Skin epidermis (tissue), 12 donors: Measurements from ENCODE around the gene SLC51B.
"Not testable (repeated sequence)": the region's sequence is repeated elsewhere in the genome, so short reads cannot be mapped to it uniquely, and the experiment has no call there.

Experiments used
- H3K27ac ChIP-seq, 21 experiments: fragments of 200-600 bp; sonication (generic) in 11 of 21; one replicate each; pipeline ENCODE4 v1.5.0; 2020; ENCODE audit warnings: mild to moderate bottlenecking in 3 of 21, inconsistent platforms in 2 of 21, moderate library complexity in 2 of 21
- H3K4me3 ChIP-seq, 7 experiments: fragments of 200-600 bp; sonication (generic) in 2 of 7; one replicate each; pipeline ENCODE4 v1.5.0; 2020; ENCODE audit warnings: inconsistent platforms in 2 of 7, mild to moderate bottlenecking in 2 of 7, moderate library complexity in 1 of 7

The SLC51B gene

DNA sequence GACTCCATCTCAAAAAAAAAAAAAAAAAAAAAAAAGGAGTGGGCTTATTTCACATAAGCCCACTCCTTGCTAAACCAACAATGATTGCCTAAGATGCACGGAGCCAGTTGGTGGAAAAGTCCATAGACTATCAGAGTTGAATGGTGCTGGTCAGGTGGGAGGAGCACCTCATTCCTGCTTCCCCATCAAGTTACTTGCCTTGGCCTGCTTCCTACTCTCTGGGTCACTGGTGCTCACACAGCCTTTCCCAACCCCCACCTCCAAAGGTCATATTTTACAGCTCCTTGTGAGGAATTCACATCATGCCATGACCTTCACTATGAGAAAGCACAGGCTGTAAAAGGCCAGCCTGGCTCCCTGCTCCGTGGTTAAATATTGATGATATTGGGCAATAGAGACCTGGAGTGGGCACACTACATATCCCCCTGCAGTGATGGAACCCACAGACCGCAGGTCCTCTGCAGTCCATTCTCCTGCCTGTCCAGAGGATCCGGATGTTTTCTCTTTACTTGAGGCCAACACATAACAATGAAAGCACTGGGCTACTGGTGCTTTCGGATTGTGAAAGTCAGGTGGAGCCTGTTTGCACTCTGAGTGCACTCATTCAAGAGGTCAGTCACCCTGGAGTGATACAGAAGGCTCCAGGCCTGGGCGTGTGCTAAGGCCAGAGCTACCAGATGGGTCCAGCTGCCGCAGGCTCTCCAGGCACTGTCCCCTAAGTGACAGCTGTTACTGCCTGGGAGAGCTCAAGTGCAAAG, at the start of gene SLC51B:
Gene SLC51B (plus strand): TSS at position 664 of the 758 bp plus-strand sequence. CDS start 4,618 bp downstream, outside the sequence.
- no peak within 1 kb of the TSS for H3K27ac ChIP-seq
- no peak within 1 kb of the TSS for H3K4me3 ChIP-seq

DNA sequence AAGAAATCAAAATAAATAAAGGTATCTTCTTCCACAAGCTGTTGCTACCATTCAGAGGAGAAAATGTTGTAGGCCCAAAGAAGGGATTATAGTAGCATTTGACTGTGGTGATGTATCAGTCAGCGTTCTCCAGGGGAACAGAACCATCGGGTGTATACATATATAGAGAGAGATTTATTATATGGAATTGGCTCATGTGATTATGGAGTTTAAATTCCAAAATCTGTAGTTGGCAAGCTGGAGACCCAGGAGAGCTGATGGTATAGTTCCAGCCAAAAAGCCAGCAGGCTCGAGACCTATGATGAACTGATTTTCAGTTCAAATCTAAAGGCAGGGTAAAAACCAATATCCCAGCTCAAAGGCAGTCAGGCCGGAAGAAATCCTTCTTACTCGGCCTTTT, 48.1 kb upstream of the SLC51B start:
- Histone ChIP-seq H3K4me3 (no peak overlapping the region), H3K27ac (no peak overlapping the region)

DNA sequence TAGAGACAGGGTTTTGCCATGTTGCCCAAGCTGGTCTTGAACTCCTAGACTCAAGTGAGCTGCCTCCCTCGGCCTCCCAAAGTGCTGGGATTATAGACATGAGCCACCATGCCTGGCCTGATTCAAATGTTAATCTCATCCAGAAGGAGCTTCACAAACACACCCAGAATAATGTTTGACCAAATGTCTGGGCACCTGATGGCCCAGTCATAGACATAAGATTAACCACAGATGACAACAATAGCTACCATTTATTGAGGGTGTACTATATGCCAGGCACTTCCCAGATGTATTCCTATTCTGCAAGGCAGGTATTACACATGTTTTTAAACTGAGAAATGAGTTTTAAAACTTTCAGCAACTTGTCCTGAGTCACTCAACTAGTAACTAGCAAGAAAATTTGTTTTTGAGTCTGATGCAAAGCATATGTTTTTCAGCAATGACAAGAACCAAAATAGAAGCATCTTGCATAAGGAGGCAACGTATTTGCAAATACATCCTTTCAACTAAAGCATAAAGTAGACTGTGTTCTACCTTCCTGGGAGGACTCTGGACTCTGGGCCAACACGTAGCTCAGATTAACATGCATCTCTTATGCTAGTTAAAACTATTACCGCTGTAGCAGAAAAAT, 47.3 kb upstream of the SLC51B start:
- Histone ChIP-seq H3K4me3 (no peak overlapping the region), H3K27ac (no peak overlapping the region)

DNA sequence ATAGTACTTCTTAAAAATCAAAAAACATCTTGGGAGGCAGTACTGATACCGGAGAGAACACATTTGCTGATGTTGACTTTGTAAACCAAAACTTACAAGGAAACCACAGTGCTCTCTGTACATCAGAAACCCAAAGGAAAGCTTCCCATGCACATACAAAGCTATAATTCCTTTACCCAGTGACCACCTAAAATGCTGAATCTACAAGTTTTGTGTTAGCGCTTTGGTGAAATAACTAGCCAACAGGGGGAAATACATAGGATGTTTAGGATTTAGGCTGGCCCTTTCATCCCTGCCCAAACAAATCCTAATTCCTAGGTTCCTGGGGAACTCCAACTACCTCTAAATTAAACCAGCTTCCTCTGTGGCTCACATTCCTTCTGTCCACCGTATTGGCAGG, 40.2 kb upstream of the SLC51B start:
- Histone ChIP-seq H3K4me3 (no peak overlapping the region), H3K27ac (no peak overlapping the region)

DNA sequence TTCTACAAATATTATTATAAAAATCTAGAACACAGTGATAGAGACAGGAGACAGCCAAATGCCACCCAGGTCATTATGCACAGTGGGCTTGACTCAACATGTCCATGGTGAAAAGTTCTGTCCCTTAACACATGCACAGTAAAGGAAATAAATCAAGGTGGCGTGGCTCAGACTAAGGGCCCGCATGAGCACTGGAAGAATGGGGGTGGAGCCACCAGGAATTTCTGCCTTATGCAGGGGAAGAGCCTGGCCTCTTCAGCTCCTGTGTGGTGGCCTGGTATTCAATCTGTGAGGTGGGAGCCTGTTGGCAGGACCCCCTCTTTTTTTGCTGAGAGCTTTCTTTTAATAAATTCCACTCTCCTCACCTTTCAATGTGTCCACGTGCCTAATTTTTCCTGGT, 38.3 kb upstream of the SLC51B start:
- Histone ChIP-seq H3K27ac (no peak overlapping the region), H3K4me3 (no peak overlapping the region)

DNA sequence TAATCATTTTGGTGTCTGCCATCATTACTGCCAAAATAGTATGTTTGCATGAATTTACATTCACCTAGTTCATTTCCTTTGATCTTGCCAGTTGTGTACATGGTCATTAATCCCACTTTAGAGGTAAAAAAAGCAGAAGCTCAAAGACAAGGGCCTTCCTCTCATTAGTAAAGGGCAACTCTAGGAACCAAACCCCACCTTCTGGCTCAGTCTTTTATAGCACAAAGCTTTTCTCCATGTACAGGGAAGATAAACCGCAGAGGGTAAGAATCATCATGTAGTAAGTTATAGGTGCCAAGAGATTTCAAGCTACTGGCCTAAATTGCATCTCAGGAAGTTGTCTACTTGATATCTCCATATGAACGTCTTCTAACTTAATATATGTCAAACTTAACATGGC, 36.2 kb upstream of the SLC51B start:
- no peak overlapping the region for H3K27ac ChIP-seq
- H3K4me3 ChIP-seq: no peak overlapping the region

DNA sequence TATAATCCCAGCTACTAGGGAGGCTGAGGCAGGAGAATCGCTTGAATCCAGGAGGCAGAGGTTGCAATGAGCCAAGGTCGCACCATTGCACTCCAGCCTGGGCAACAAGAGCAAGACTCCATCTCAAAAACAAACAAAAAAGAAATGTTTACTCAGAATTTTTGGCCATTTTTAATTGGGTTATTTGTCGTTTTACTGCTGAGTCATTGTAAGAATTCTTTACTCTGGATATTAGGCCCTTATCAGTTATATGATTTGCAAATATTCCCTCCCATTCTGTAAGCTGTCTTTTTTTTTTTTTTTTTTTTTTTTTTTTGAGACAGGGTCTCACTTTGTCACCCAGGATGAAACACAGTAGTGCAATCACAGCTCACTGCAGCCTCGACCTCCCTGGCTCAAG, 34.0 kb upstream of the SLC51B start:
- not testable (repeated sequence) for H3K4me3 ChIP-seq, H3K27ac ChIP-seq

DNA sequence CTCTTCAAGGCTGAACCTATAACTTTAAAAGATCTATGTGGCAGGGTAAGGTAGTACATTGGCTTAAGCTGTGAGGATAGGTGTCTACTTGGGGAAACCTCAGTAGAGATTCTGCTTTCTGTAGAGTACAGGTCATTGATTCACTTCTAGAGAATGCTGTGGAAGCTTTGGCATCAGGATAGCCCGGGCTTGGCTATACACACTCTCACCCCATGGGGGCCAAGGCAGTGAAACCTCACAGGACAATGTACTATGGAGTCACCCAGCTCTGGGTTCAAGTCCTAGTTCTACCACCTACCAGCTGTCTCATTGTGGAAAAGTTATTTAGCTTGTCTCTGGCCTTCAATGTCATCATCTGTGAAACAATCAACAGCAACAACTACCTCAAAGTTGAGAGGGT, 24.8 kb upstream of the SLC51B start:
- Histone ChIP-seq H3K4me3 (no peak overlapping the region), H3K27ac (no peak overlapping the region)

DNA sequence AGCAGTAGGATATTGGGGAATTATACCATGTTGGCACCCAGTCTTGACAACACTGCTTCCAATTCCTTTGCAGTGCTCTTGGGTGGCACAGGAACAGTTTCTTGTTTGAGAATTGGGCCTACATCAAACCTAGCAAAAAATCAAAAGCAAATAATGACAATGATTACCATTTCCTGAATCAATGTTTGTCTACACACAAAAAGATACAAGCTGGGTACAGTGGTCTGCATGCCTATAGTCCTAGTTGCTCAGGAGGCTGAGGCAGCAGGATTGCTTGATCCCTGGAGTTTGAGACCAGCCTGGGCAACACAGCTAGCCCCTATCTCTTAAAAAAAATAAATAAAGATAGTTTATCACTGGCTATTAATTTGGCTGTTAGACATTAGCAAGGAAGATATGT, 23.7 kb upstream of the SLC51B start:
- H3K27ac ChIP-seq: no peak overlapping the region
- no peak overlapping the region for H3K4me3 ChIP-seq

DNA sequence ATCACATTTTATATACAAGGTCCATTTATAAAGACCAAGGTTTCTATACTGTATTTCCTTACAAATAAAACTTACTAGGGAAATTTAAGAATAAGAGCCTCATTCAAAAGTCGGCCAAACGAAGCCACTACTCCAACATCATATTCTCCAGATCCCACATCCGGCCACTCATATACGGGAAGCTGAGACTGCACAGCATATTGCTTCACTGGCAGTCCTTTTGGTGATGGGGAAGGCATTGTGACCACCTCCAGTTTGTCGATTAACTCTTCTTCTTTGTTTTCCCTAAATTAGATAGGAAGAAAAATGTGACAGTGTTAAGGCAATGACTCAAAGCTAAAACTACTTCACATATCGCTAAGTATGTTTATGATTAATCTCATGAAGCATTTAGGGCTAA, 18.4 kb upstream of the SLC51B start:
- no peak overlapping the region for H3K27ac ChIP-seq

DNA sequence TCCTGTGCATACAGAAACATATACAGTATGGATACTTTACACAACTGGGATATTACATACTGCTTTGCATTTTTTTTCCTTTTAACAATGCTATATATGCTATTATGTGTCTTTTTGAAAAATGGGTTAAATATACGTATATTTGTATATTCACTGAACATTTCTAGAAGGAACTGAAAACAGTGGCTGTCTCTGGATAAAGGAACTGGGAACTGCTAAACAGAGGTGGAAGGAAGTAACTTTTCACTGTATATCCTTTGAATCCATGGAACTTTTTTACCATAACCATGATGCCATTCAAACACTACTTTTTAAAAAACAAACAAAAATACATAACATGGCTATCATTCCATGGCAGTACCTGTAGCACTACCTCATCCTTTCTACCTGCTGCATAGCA, 17.6 kb upstream of the SLC51B start:
- Histone ChIP-seq H3K27ac (peak overlapping the region in 2 of 21 experiments; percentile 83 to 90), H3K4me3 (no peak overlapping the region)

More for the DNA sequence above, 18.4 kb upstream of the SLC51B start:
- H3K4me3 ChIP-seq: no peak overlapping the region

DNA sequence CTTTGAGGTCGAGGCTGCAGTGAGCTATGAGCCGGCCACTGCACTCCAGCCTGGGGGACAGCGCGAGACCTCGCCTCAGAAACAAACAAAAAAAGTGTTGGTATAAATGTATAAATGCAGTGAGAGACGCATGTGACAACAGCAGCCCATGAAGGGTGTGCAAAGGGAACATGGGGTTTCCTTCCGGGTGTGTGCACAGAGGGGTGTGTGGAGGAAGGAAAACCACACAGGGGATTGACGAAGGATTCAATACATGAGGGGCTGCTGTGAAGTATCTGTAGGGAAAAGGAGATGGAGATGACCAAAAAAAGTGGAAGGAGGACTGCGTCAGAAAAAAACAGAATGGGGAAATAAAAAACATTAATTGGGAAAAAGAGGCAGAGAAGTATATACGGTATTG, 16.8 kb upstream of the SLC51B start:
- Histone ChIP-seq H3K4me3 (peak overlapping the region; percentile 75 to 99 (median 91)), H3K27ac (peak overlapping the region in 7 of 21 experiments; percentile 8 to 90 (median 83))

DNA sequence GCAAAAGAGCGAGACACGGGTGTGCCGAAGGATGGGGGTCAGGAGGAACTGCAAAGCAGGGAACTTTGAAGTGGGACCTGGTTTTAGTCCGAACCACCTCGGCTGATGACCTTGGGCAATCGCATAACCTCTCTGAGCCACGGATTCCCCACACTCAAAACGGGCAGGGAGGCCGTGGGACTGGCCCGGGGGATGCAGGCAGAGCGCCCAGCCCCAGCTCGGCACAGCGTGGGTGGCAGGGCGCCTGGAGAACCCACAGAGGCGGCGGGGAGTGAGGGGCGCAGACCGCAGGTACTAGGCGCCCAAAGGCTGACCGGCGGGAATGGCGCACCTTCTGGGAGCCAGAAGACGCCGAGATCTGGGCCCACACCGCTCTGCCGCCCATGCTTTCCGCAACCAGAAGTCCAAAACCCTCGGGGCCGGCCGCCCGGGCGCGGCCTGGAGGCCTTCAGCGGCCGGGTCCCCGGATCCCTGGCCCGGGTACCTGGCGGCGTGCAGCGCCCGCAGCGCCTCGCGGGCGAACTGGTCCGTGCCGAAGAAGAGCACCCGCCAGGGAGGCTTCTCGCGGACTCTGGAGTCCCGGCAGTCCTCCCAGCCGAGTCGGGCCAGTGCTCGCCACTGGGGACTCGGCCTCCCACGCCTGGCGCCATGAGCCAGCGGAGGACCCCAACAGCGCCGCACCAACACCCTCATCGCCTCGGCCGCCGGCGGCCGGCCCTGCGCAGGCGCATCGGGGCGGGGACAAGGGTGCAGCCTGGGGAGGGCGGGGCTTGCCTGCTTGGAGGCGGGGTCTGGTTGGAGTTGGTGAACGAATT, 16.1 kb upstream of the SLC51B start, which contains the start of gene MTFMT:
Gene MTFMT (minus strand): TSS at position 719 of the 815 bp plus-strand sequence. CDS start 26 bp downstream, at position 693.
- peak within 1 kb of the TSS; percentile 17 to 92 (median 83) for H3K27ac ChIP-seq
- H3K4me3 ChIP-seq: peak within 1 kb of the TSS; percentile 75 to 99 (median 91)

DNA sequence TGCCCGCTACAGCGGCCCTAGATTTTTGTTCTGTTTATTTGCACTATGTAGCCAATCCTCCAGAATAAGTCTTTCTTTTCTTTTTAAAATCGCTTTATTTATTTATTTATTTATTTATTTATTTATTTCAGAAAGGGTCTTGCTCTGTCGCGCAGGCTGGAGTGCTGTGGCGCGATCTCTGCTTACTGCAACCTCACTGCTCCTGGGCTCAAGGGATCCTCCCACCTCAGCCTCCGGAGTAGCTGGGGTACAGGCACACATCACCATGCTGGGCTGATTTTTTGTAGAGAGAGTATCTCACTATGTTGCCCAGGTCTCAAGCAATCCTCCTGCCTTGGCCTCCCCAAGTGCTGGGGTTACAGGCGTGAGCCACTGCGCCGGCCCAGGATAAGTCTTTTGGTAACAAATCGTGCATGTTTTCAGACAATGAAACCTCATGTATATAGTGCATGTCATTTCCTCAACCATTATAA, 15.4 kb upstream of the SLC51B start:
- H3K27ac ChIP-seq: peak overlapping the region in 3 of 21 experiments; percentile 75 to 83 (median 83)
- H3K4me3 ChIP-seq: peak overlapping the region; percentile 75 to 99 (median 91)

DNA sequence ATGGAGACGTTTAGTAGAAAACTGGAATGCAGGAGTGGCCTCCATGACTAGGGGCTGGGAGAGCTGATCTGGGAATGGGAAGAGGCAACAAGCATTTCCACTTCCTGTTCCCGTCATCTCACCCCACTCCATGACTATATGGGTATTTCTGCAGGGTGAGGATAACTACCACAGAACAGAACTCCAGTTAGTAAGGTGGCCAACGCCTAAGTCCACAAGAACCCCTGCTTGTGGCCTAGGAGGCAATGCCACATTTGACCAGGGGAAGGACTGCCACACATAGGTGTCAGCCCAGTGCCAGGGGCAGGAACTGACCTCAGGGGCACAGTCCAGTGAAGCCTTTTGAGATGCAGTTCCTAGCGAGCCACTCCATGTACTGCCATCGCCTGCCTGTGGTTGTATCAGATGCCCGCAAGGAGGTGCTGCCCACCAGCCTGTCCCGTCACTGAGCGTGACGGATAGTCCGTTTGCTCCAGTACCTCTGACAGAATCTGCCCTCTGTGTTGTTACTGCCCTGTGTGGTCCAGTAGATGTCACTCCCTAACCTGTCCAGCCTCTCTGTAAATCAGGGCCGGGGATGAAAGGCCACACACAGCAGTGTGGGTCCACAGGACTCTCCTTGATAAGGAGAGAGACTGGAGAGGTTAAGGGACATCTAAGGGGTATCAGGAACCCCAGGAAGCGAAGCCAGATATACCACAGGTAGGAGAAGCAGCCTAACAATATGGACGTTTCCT, 12.2 kb upstream of the SLC51B start:
- Histone ChIP-seq H3K4me3 (no peak overlapping the region), H3K27ac (no peak overlapping the region)

DNA sequence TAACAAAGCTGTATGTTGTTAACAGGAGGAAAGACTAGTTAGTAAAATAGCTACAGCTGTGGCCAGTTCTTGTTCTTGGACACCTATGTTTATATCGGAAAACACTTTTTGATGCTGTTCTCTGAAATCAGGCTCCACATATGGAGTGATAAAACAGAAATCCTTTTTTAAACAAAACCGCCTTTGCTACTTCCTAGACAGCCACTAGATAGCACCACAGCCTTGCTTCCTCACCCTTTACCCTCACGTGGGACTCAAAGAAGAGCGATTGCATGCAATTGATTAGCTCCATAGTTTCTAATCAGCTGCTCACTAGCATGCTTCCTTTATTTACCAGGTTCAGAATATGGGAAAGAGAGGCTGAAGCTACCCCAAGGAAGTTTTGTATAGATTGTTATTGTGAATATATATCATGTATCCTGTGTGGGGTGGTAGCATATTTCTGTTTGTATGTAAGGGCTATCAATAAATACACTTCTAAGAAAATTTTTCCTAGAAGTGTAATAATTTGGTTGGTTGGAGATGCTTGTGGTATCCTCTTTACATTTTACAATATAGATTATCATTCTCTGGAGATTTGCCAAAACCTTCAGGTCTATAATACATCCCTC, 11.4 kb upstream of the SLC51B start:
- Histone ChIP-seq H3K4me3 (no peak overlapping the region), H3K27ac (no peak overlapping the region)

DNA sequence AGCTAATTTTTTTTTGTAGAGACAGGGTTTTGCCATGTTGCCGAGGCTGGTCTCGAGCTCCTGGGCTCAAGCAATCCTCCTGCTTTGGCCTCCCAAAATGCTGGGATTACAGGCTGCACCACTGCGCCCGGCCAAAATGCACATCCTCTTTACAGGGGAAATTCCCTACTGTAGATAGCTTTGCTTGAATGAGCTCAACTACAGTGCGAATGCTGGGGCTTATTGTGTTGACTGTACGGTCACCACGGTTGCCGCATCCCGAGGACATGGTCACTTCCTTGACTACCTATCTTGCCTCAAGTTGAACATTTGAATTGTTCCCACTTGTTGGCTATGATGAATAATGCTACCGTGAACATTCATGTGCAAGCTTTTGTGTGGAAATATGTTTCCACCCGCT, 10.5 kb upstream of the SLC51B start:
- Histone ChIP-seq H3K27ac (no peak overlapping the region), H3K4me3 (no peak overlapping the region)

DNA sequence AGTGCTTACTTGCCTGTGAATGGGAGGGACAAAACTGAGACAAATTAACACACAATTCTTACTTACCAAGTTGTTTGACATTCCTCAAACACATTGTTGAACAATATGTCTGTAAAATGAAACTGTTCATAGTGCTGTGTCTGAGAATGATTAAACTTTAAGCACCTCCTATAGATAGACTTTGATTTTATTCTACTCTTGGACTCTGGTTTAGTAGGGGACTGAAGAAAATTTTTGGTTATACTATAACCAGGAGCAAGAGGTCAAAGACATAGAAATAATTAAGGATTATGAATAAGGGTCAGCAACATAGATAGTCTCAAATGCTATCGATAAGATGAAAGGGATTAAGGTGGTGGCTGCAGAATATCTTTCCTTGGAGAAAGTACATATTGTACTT, 7.9 kb upstream of the SLC51B start:
- no peak overlapping the region for H3K27ac ChIP-seq
- no peak overlapping the region for H3K4me3 ChIP-seq

DNA sequence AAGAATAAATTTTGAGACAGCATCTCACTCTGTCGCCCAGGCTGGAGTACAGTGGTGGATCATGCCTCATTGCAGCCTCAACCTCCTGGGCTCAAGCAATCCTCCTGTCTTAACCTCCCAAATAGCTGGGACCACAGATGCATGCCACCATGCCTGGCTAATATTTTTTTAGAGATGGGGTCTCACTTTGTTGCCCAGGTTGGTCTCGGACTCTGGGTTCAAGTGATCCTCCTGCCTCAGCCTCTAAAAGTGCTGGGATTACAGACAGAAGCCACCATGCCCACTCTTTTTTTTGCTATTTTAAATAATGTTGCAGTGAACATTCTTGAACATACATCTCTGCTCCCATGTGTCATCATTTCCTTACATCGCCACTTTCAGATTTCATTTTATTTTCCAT, 6.8 kb upstream of the SLC51B start:
- Histone ChIP-seq H3K27ac (no peak overlapping the region), H3K4me3 (no peak overlapping the region)
